ENCODE data around the gene DNAJB5. TPM values are rescaled to one million over a fixed set of nuclear protein-coding genes. Genes with fewer than 3 reads are reported as not detected.

The DNAJB5 gene
- polyA plus RNA-seq, 1 experiment: 5.1 TPM

GRCh38 chr9:34988218-34989002 is 1.1 kb upstream of the DNAJB5 start:
- H3K4me3 ChIP-seq (ENCODE audit: low read depth, low read length): peak overlapping the region; percentile 65
- DNase-seq (ENCODE audit: low read depth, low spot score): no peak
- POLR2A ChIA-PET: interaction anchor here (1.2 kb wide), 1 partner anchor 84 kb away, joined by 10 read pairs; the partner anchor contains the start of gene VCP

GRCh38 chr9:34989946-34990635 is 546 bp downstream of the DNAJB5 start:
- Histone ChIP-seq H3K27me3 (ENCODE audit: control insufficient read depth, insufficient read depth, low read length) (no peaks in the 10 kb centered on the region), H3K27ac (ENCODE audit: low read depth, low read length) (peak overlapping the region; percentile 70), H3K9me3 (ENCODE audit: control insufficient read depth, insufficient read depth, low read length) (no peaks in the 10 kb centered on the region), H3K4me3 (ENCODE audit: low read depth, low read length) (peak overlapping the region; percentile 87)
- no peak for TF ChIP-seq CTCF (IDR thresholded peaks at IDR 0.05; ENCODE audit: low read depth, low read length)
- CTCF ChIA-PET: interaction anchor here (0.7 to 1.5 kb wide), 5 partner anchors 19 to 113 kb away, joined by 3 to 4 read pairs (median 3); partner anchors contain the start of genes PIGO and STOML2
- DNase-seq (ENCODE audit: low read depth, low spot score): no peak
- POLR2A ChIA-PET: interaction anchor here (0.6 to 1.2 kb wide), 6 partner anchors 9 to 109 kb away, joined by 3 to 13 read pairs (median 3); partner anchors contain the start of gene VCP

More at GRCh38 chr9:34988218-34989002, 1.1 kb upstream of the DNAJB5 start:
- H3K27me3 ChIP-seq (ENCODE audit: control insufficient read depth, insufficient read depth, low read length): no peaks in the 10 kb centered on the region
- CTCF ChIA-PET: interaction anchor here (1.3 kb wide), 1 partner anchor 89 kb away, joined by 12 read pairs; no protein-coding TSS in a partner anchor
- no peak for TF ChIP-seq CTCF (IDR thresholded peaks at IDR 0.05; ENCODE audit: low read depth, low read length)
- H3K9me3 ChIP-seq (ENCODE audit: control insufficient read depth, insufficient read depth, low read length): no peaks in the 10 kb centered on the region
- H3K27ac ChIP-seq (ENCODE audit: low read depth, low read length): no peak overlapping the region

- no peak for TF ChIP-seq CTCF (IDR thresholded peaks at IDR 0.05; ENCODE audit: low read depth, low read length)
- no peak for DNase-seq (ENCODE audit: low read depth, low spot score)
- Histone ChIP-seq H3K27me3 (ENCODE audit: control insufficient read depth, insufficient read depth, low read length) (no peaks in the 10 kb centered on the region), H3K4me3 (ENCODE audit: low read depth, low read length) (peak overlapping the region; percentile 87; the same call in 1 of the 2 replicates), H3K9me3 (ENCODE audit: control insufficient read depth, insufficient read depth, low read length) (no peaks in the 10 kb centered on the region), H3K27ac (ENCODE audit: low read depth, low read length) (peak overlapping the region; percentile 2)
- CTCF ChIA-PET: interaction anchor here (1.1 to 1.7 kb wide), 3 partner anchors 91 to 112 kb away, joined by 3 to 7 read pairs (median 4); partner anchors contain the start of genes PIGO and STOML2
- POLR2A ChIA-PET: no interaction called here
These were observed 1.5 kb downstream of the DNAJB5 start for GRCh38 chr9:34990908-34991606.

GRCh38 chr9:34991607-34992375 is 2.2 kb downstream of the DNAJB5 start:
- ChIA-PET POLR2A (no interaction called here), CTCF (interaction anchor here (1.7 kb wide), 1 partner anchor 92 kb away, joined by 7 read pairs; no protein-coding TSS in a partner anchor)
- DNase-seq (ENCODE audit: low read depth, low spot score): no peak
- TF ChIP-seq CTCF (IDR thresholded peaks at IDR 0.05; ENCODE audit: low read depth, low read length): no peak; the same call in 1 of the 2 replicates
- Histone ChIP-seq H3K27me3 (ENCODE audit: control insufficient read depth, insufficient read depth, low read length) (no peaks in the 10 kb centered on the region), H3K4me3 (ENCODE audit: low read depth, low read length) (peak overlapping the region; percentile 7; the same call in 1 of the 2 replicates), H3K9me3 (ENCODE audit: control insufficient read depth, insufficient read depth, low read length) (no peaks in the 10 kb centered on the region; the same call in 1 of the 2 replicates), H3K27ac (ENCODE audit: low read depth, low read length) (peak overlapping the region; percentile 85)

Data from AG04450 (cell line).